ENCODE data around the gene CAMK2B. TPM values are rescaled to one million over a fixed set of nuclear protein-coding genes. Genes with fewer than 3 reads are reported as not detected.

The CAMK2B gene
- total and polyA plus RNA-seq, 9 donors: 0.22 to 1.4 (median 0.45) TPM; not detected in 2

- Histone ChIP-seq H3K4me1 (ENCODE audit: insufficient read depth) (no peaks in the 10 kb centered on the region), H3K4me3 (no peak overlapping the region), H3K9me3 (no peaks in the 10 kb centered on the region), H3K27me3 (no peaks in the 10 kb centered on the region), H3K36me3 (no peaks in the 10 kb centered on the region), H3K27ac (no peak overlapping the region)
- TF ChIP-seq CTCF (IDR thresholded peaks at IDR 0.05) (no peak), POLR2A (IDR thresholded peaks at IDR 0.05) (no peak), EP300 (IDR thresholded peaks at IDR 0.05) (no peak)
- no peak for DNase-seq
- intact Hi-C loops (cut with DNase I): loop anchor here in 1 of 4 donors (10.0 kb wide), 1 partner anchor 242 kb away; no protein-coding TSS in a partner anchor
- WGBS, 3 donors: 57 to 68% (median 59%) methylated on average over 21 to 22 of the region's 22 CpGs
These were observed 92.3 kb downstream of the CAMK2B start for GRCh38 chr7:44232901-44233715.

GRCh38 chr7:44232396-44232795 is 93.0 kb downstream of the CAMK2B start:
- Histone ChIP-seq H3K36me3 (no peaks in the 10 kb centered on the region), H3K4me3 (no peak overlapping the region), H3K4me1 (ENCODE audit: insufficient read depth) (no peaks in the 10 kb centered on the region), H3K27me3 (no peaks in the 10 kb centered on the region), H3K27ac (no peak overlapping the region), H3K9me3 (no peaks in the 10 kb centered on the region)
- whole genome bisulfite sequencing, 3 donors: 79 to 92% (median 85%) methylated on average over 13 of the region's 13 CpGs
- no peak for DNase-seq
- intact Hi-C loops (cut with DNase I): loop anchor here in 1 of 4 donors (10.0 kb wide), 1 partner anchor 242 kb away; no protein-coding TSS in a partner anchor
- no peak for TF ChIP-seq CTCF (IDR thresholded peaks at IDR 0.05)
- no peak for TF ChIP-seq EP300 (IDR thresholded peaks at IDR 0.05)
- no peak for TF ChIP-seq POLR2A (IDR thresholded peaks at IDR 0.05)

- no peak for DNase-seq
- WGBS, 3 donors: 86 to 89% (median 89%) methylated on average over 10 to 12 of the region's 12 CpGs
- Histone ChIP-seq H3K4me3 (no peak overlapping the region), H3K9me3 (no peaks in the 10 kb centered on the region), H3K27me3 (no peaks in the 10 kb centered on the region), H3K36me3 (no peaks in the 10 kb centered on the region), H3K27ac (no peak overlapping the region), H3K4me1 (ENCODE audit: insufficient read depth) (no peaks in the 10 kb centered on the region)
- TF ChIP-seq CTCF (IDR thresholded peaks at IDR 0.05) (no peak), POLR2A (IDR thresholded peaks at IDR 0.05) (no peak), EP300 (IDR thresholded peaks at IDR 0.05) (no peak)
- intact Hi-C loops (cut with DNase I): loop anchor here in 1 of 4 donors (10.0 kb wide), 1 partner anchor 244 kb away; no protein-coding TSS in a partner anchor
These were observed 94.3 kb downstream of the CAMK2B start for GRCh38 chr7:44231088-44231487.

GRCh38 chr7:44230286-44230685 is 95.1 kb downstream of the CAMK2B start:
- Histone ChIP-seq H3K4me3 (no peak overlapping the region), H3K27me3 (no peaks in the 10 kb centered on the region), H3K4me1 (ENCODE audit: insufficient read depth) (no peaks in the 10 kb centered on the region), H3K36me3 (no peaks in the 10 kb centered on the region), H3K27ac (no peak overlapping the region), H3K9me3 (no peaks in the 10 kb centered on the region)
- 80 to 84% (median 80%) methylated on average over 7 of the region's 7 CpGs for WGBS, 3 donors
- TF ChIP-seq CTCF (IDR thresholded peaks at IDR 0.05): no peak
- TF ChIP-seq EP300 (IDR thresholded peaks at IDR 0.05): no peak
- TF ChIP-seq POLR2A (IDR thresholded peaks at IDR 0.05): no peak
- intact Hi-C loops (cut with DNase I): loop anchor here in 1 of 4 donors (10.0 kb wide), 1 partner anchor 245 kb away; no protein-coding TSS in a partner anchor
- no peak for DNase-seq
